Endothelial cell of umbilical vein (primary cell): ENCODE measurements around the gene NOS2. TPM values are rescaled to one million over a fixed set of nuclear protein-coding genes. Genes with fewer than 3 reads are reported as not detected.

ENCODE experiments used
- BruUV-seq: library from RNA; stranded (reverse); fragments of 400-500 nt; replicated peaks from 2 replicates; lab custom pipeline; 2021; lab: Mats Ljungman, UMichigan
- CTCF ChIA-PET: fragments of 300-600, 350-600 bp; sonication (Branson Sonifier 250); formaldehyde crosslinking; loops from one replicate; lab custom pipeline; 2021; ENCODE audit warnings: antibody characterized with exemption, inconsistent platforms; lab: Charles Lee
- POLR2A ChIA-PET: fragments of 300-600, 350-600 bp; sonication (Branson Sonifier 250); formaldehyde crosslinking; loops from one replicate; lab custom pipeline; 2021; ENCODE audit warnings: antibody characterized with exemption, inconsistent platforms; lab: Charles Lee
- DNase-seq: peaks from one replicate; pipeline ENCODE4 v3.0.0-alpha.2; 2011; ENCODE audit warnings: low read depth, low spot score
- FAIRE-seq: peaks from 2 replicates; lab custom pipeline; 2011; peaks lifted over from hg19 to GRCh38; lab: Jason Lieb, UNC
- H2AFZ ChIP-seq: 2 replicates; pipeline ENCODE4 v1.6.0; 2012; ENCODE audit warnings: low read depth, low read length, control low read depth, inconsistent platforms
- H3K27ac ChIP-seq: 2 replicates; pipeline ENCODE4 v1.5.1; 2011; ENCODE audit warnings: low read depth, mild to moderate bottlenecking, control low read depth, low read length, moderate library complexity; ENCODE audit not compliant: insufficient read depth
- H3K27me3 ChIP-seq, 2 experiments: 2 replicates each; pipeline versions ENCODE4 v1.6.0 to v1.6.1; 2011; ENCODE audit warnings: low read length in 2 of 2, mixed read lengths in 1 of 2; ENCODE audit not compliant: control insufficient read depth in 2 of 2, insufficient read depth in 2 of 2
- H3K36me3 ChIP-seq, 2 experiments: 2 replicates in 1 of 2; 3 replicates in 1 of 2; pipeline ENCODE4 v1.5.1; 2011; ENCODE audit warnings: low read length in 2 of 2, mild to moderate bottlenecking in 1 of 2, moderate library complexity in 1 of 2; ENCODE audit not compliant: control insufficient read depth in 2 of 2, insufficient read depth in 2 of 2; ENCODE audit errors: extremely low read depth in 1 of 2
- H3K4me1 ChIP-seq: 3 replicates; pipeline ENCODE4 v1.5.1; 2011; ENCODE audit warnings: mild to moderate bottlenecking, low read length; ENCODE audit not compliant: control insufficient read depth, insufficient read depth; ENCODE audit errors: extremely low read depth
- H3K4me2 ChIP-seq: 2 replicates; pipeline ENCODE4 v1.6.1; 2011; ENCODE audit warnings: low read length, control low read depth, mixed read lengths; ENCODE audit not compliant: insufficient read depth
- H3K4me3 ChIP-seq, 3 experiments: fragments of 200-600 bp in 1 of 3; sonication (generic), shearing (Covaris generic) in 1 of 3; replicated peaks in 1 of 3; 2 replicates each; pipeline ENCODE4 v1.5.1; 2011 to 2016; ENCODE audit warnings: control low read depth in 3 of 3, low read length in 3 of 3, mild to moderate bottlenecking in 2 of 3, inconsistent platforms in 1 of 3, low read depth in 1 of 3, moderate library complexity in 1 of 3; ENCODE audit not compliant: insufficient read depth in 1 of 3
- H3K79me2 ChIP-seq: 2 replicates; pipeline ENCODE4 v1.6.0; 2012; ENCODE audit warnings: low read length, inconsistent platforms; ENCODE audit not compliant: control insufficient read depth, insufficient read depth
- H3K9ac ChIP-seq: replicated peaks from 2 replicates; pipeline ENCODE3; 2011; ENCODE audit warnings: low read length, control low read depth; ENCODE audit not compliant: insufficient read depth; ENCODE audit errors: extremely low read depth
- H3K9me1 ChIP-seq: replicated peaks from 3 replicates; pipeline ENCODE4 v1.6.0; 2011; ENCODE audit warnings: mild to moderate bottlenecking, low read length; ENCODE audit not compliant: control insufficient read depth, insufficient read depth; ENCODE audit errors: extremely low read depth
- H3K9me3 ChIP-seq: replicated peaks from 2 replicates; pipeline ENCODE4 v1.5.1; 2012; ENCODE audit warnings: low read length, inconsistent platforms; ENCODE audit not compliant: control insufficient read depth, insufficient read depth
- H4K20me1 ChIP-seq: replicated peaks from 2 replicates; pipeline ENCODE3; 2011; ENCODE audit warnings: mild to moderate bottlenecking, low read length; ENCODE audit not compliant: control insufficient read depth, insufficient read depth; ENCODE audit errors: extremely low read depth
- EZH2 ChIP-seq: IDR thresholded peaks from 2 replicates; pipeline ENCODE4 v1.6.1; 2012; ENCODE audit warnings: borderline replicate concordance, low read depth, mild to moderate bottlenecking, moderate library complexity, low read length, inconsistent platforms; ENCODE audit not compliant: severe bottlenecking
- FOS ChIP-seq: IDR thresholded peaks from 2 replicates; pipeline ENCODE4 v1.6.1; 2011; ENCODE audit warnings: mild to moderate bottlenecking, low read length, moderate library complexity, borderline replicate concordance; ENCODE audit not compliant: insufficient read depth
- GATA2 ChIP-seq: IDR thresholded peaks from 2 replicates; pipeline ENCODE4 v1.7.0; 2011; ENCODE audit warnings: low read depth, mild to moderate bottlenecking, moderate library complexity, mixed read lengths, low read length; ENCODE audit not compliant: insufficient read length, insufficient read depth
- JUN ChIP-seq: IDR thresholded peaks from 2 replicates; pipeline ENCODE4 v1.6.1; 2011; ENCODE audit warnings: borderline replicate concordance, low read depth; ENCODE audit not compliant: insufficient read length, insufficient read depth
- MYC ChIP-seq: IDR thresholded peaks from one replicate; pipeline ENCODE4 v1.6.1; 2011; ENCODE audit warnings: mild to moderate bottlenecking, low read depth, low read length
- POLR2A ChIP-seq: IDR thresholded peaks from 2 replicates; pipeline ENCODE4 v1.6.1; 2012; ENCODE audit warnings: low read depth, mild to moderate bottlenecking, control low read depth, low read length
- POLR2AphosphoS5 ChIP-seq: IDR thresholded peaks from 2 replicates; pipeline ENCODE4 v1.6.1; 2012; ENCODE audit warnings: low read depth, mild to moderate bottlenecking, control low read depth, low read length, moderate library complexity; ENCODE audit not compliant: insufficient read depth
- dilution Hi-C: fragments of 300-500 bp; cut with MboI; formaldehyde crosslinking; loops from one replicate; pipeline ENCODE4 v1.15.0; 2019; ENCODE audit warnings: low sequenced_read_pairs; ENCODE audit not compliant: extremely low pct_ligation_motif_present
- intact Hi-C: fragments of 100-400 bp; cut with micrococcal nuclease; formaldehyde crosslinking; loops from one replicate; pipeline ENCODE4 v1.10.0; 2022
- polyA plus RNA-seq, 4 experiments: library from polyadenylated mRNA; depleted of rRNA in 3 of 4; stranded (reverse) in 3 of 4; unstranded in 1 of 4; fragments of >200 nt; gene quantifications; 2 replicates each; pipeline versions ENCODE4 v1.2.1 to v1.2.3, GENCODE V29; 2011 to 2012; ENCODE audit warnings: missing spikeins in 1 of 4
- total RNA-seq: library from RNA; stranded (reverse); gene quantifications from 2 replicates; pipeline ENCODE4 v1.2.3, GENCODE V29; 2021
- TF ChIP-seq, protein P1 (sequence below), 2 donors: IDR thresholded peaks; 1 replicate in 1 of 2; 2 replicates in 1 of 2; pipeline ENCODE4 v1.5.1; 2011; ENCODE audit warnings: low read length in 2 of 2, mild to moderate bottlenecking in 2 of 2, moderate library complexity in 2 of 2, control low read depth in 1 of 2, inconsistent platforms in 1 of 2, low read depth in 1 of 2; ENCODE audit not compliant: insufficient read depth in 1 of 2; ENCODE audit errors: extremely low read depth in 1 of 2
- TF ChIP-seq, protein P2 (sequence below): IDR thresholded peaks from 2 replicates; pipeline ENCODE4 v1.6.1; 2011; ENCODE audit not compliant: insufficient read depth, insufficient read length

NOS2 gene
- total and polyA plus RNA-seq, 2 donors (not counting 3 experiments of a cell fraction or from before 2014, with no cell fraction given), result 0.01 TPM; not detected in 1

DNA sequence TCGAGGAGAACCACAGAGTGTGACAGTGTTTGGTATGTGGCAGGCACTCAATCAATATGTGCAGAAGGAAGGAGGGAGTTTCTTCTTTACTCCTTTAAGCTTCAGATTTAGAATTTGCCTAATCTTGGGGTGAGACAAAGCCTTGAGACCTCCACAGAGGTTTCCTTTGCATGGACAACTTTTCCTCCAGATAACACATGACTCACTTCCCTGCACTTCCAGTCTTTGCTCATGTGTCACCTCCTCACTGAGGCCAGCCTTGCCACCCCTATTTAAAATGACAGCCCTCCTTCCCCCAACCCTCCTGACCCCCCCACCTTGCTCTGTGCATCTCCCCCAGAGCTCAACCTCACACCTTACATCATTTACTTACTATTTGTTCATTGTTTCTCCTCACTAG lies 17.4 kb upstream of the NOS2 start:
- H3K4me1 ChIP-seq, result peaks cover 19% of the 10 kb centered on the region
- POLR2A ChIA-PET, result interaction anchor here (0.6 to 1.0 kb wide), 4 partner anchors 10 to 63 kb away, joined by 3 to 14 read pairs (median 8); no protein-coding TSS in a partner anchor
- H3K4me2 ChIP-seq, result peak overlapping the region; percentile 9
- no peaks in the 10 kb centered on the region for H3K36me3 ChIP-seq
- H3K4me3 ChIP-seq, result no peak overlapping the region
- no peaks in the 10 kb centered on the region for H3K27me3 ChIP-seq
- H3K9me1 ChIP-seq, result no peaks in the 10 kb centered on the region
- H3K9ac ChIP-seq, result peak overlapping the region; percentile 4
- H2AFZ ChIP-seq, result no peak overlapping the region
- peak overlapping the region; percentile 70 for H3K27ac ChIP-seq
- H3K79me2 ChIP-seq, result no peaks in the 10 kb centered on the region
- FAIRE-seq, result peak; percentile 88
- intact Hi-C loops (no loop called here), dilution Hi-C loops (no loop called here)
- peak; percentile 85 for DNase-seq
- H3K9me3 ChIP-seq, result no peaks in the 10 kb centered on the region
- no TSS peak for BruUV-seq
- no peak for TF ChIP-seq MYC
- TF ChIP-seq POLR2AphosphoS5, result peak; percentile 69
- peak; percentile 88 for TF ChIP-seq FOS
- TF ChIP-seq, protein P1, sequence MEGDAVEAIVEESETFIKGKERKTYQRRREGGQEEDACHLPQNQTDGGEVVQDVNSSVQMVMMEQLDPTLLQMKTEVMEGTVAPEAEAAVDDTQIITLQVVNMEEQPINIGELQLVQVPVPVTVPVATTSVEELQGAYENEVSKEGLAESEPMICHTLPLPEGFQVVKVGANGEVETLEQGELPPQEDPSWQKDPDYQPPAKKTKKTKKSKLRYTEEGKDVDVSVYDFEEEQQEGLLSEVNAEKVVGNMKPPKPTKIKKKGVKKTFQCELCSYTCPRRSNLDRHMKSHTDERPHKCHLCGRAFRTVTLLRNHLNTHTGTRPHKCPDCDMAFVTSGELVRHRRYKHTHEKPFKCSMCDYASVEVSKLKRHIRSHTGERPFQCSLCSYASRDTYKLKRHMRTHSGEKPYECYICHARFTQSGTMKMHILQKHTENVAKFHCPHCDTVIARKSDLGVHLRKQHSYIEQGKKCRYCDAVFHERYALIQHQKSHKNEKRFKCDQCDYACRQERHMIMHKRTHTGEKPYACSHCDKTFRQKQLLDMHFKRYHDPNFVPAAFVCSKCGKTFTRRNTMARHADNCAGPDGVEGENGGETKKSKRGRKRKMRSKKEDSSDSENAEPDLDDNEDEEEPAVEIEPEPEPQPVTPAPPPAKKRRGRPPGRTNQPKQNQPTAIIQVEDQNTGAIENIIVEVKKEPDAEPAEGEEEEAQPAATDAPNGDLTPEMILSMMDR (IDR thresholded peaks at IDR 0.05; ENCODE audit: extremely low read depth in 1 of 2, insufficient read depth in 1 of 2, low read depth in 1 of 2, low read length in 2 of 2), result no peak
- peak; percentile 89 for TF ChIP-seq GATA2
- TF ChIP-seq JUN, result peak; percentile 97
- TF ChIP-seq, protein P2, sequence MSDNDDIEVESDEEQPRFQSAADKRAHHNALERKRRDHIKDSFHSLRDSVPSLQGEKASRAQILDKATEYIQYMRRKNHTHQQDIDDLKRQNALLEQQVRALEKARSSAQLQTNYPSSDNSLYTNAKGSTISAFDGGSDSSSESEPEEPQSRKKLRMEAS, result no peak
- no peak for TF ChIP-seq EZH2
- TF ChIP-seq POLR2A, result peak; percentile 25
- CTCF ChIA-PET, result interaction anchor here (4.8 kb wide), 1 partner anchor 10 kb away, joined by 45 read pairs; no protein-coding TSS in a partner anchor
- H4K20me1 ChIP-seq, result no peaks in the 10 kb centered on the region
